ENCODE measurements around the gene TMEM178B. TPM values are rescaled to one million over a fixed set of nuclear protein-coding genes. Genes with fewer than 3 reads are reported as not detected.

Gene TMEM178B
- total RNA-seq, 1 experiment from 2014 or later: not detected

DNA sequence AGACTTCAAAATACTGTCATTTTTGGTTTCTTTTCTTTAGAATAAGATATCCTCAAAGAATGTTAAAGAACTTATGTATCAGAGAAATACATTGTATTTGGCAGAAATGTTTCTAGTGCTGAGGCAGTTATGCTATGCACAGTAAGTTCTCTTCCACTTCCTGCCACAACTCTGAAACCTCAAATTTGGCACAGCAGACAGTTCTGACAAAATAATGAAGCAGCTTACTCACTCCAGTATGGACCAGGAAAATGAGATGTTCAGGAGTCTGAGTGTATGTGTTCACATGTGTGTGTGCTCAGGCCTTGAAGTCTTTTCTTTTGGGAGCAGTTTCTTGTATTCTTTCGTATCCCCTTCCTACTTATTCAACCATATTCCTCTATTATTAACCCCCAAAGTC is 280.4 kb downstream of the TMEM178B start:
- no TSS peak for BruUV-seq (replicated peaks)
- Mint-ChIP-seq H3K27me3 (ENCODE audit: insufficient read depth, unreplicated experiment) (no peaks in the 10 kb centered on the region), H3K9me3 (ENCODE audit: unreplicated experiment) (peaks cover 7% of the 10 kb centered on the region), H3K4me1 (ENCODE audit: insufficient read depth, unreplicated experiment) (peaks cover 25% of the 10 kb centered on the region), H3K36me3 (ENCODE audit: insufficient read depth, unreplicated experiment) (no peaks in the 10 kb centered on the region), H3K4me3 (ENCODE audit: unreplicated experiment) (no peak overlapping the region), H3K27ac (ENCODE audit: low read depth, unreplicated experiment) (peak overlapping the region; percentile 40)
- CTCF ChIA-PET: no interaction called here
- POLR2A ChIA-PET: no interaction called here
- TF ChIP-seq, protein P1, sequence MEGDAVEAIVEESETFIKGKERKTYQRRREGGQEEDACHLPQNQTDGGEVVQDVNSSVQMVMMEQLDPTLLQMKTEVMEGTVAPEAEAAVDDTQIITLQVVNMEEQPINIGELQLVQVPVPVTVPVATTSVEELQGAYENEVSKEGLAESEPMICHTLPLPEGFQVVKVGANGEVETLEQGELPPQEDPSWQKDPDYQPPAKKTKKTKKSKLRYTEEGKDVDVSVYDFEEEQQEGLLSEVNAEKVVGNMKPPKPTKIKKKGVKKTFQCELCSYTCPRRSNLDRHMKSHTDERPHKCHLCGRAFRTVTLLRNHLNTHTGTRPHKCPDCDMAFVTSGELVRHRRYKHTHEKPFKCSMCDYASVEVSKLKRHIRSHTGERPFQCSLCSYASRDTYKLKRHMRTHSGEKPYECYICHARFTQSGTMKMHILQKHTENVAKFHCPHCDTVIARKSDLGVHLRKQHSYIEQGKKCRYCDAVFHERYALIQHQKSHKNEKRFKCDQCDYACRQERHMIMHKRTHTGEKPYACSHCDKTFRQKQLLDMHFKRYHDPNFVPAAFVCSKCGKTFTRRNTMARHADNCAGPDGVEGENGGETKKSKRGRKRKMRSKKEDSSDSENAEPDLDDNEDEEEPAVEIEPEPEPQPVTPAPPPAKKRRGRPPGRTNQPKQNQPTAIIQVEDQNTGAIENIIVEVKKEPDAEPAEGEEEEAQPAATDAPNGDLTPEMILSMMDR (IDR thresholded peaks at IDR 0.05; ENCODE audit: unreplicated experiment): no peak
- peak; percentile 55 for DNase-seq (ENCODE audit: unreplicated experiment)
- intact Hi-C loops (cut with micrococcal nuclease): no loop called here

DNA sequence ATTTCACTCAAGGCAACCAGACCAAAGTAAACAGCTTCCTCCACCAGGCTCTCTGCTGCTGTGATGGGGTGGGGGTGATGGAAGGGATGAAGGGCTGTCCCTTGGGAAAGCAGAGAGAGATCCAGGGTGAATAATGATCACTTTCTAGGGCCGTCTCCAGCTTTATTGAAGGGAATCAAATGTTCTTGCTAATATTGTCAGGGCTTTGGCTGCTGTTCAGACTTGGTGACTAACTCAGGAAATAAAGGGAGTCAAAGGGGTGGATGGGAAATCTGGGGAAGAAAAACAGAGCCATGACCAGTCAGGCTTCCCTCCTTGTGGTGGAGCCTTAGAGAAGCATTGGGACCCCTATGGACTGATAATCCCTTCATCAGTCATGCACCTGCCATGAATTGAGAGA is 281.2 kb downstream of the TMEM178B start:
- no TSS peak for BruUV-seq (replicated peaks)

DNA sequence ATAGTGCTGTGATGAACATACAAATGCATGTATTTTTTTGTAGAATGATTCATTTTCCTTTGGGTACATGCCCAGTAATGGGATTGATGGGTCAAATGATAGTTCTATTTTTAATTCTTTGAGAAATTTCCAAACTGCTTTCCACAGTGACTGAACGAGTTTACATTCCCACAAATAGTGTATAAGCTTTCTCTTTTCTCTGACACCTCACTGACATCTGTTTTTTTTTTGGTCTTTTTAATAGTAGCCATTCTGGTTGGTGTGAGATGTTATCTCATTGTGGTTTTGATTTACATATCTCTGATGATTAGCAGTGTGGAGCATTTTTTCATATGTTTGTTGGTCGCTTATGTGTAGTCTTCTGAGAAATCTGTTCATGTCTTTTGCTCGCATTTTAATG is 282.3 kb downstream of the TMEM178B start:
- intact Hi-C loops (cut with micrococcal nuclease): no loop called here
- H3K36me3 Mint-ChIP-seq (ENCODE audit: insufficient read depth, unreplicated experiment): no peaks in the 10 kb centered on the region
- no peak overlapping the region for H3K27ac Mint-ChIP-seq (ENCODE audit: low read depth, unreplicated experiment)
- H3K27me3 Mint-ChIP-seq (ENCODE audit: insufficient read depth, unreplicated experiment): no peaks in the 10 kb centered on the region
- POLR2A ChIA-PET: interaction anchor here (0.7 kb wide), 1 partner anchor 279 kb away, joined by 3 read pairs; no protein-coding TSS in a partner anchor
- DNase-seq (ENCODE audit: unreplicated experiment): peak; percentile 63
- no peak overlapping the region for H3K4me3 Mint-ChIP-seq (ENCODE audit: unreplicated experiment)
- H3K4me1 Mint-ChIP-seq (ENCODE audit: insufficient read depth, unreplicated experiment): peaks cover 25% of the 10 kb centered on the region
- CTCF ChIA-PET: interaction anchor here (0.6 kb wide), 3 partner anchors 165 to 230 kb away, joined by 3 to 4 read pairs (median 4); no protein-coding TSS in a partner anchor
- no TSS peak for BruUV-seq (replicated peaks)
- TF ChIP-seq, protein P1 (IDR thresholded peaks at IDR 0.05; ENCODE audit: unreplicated experiment): no peak
- peaks cover 7% of the 10 kb centered on the region for H3K9me3 Mint-ChIP-seq (ENCODE audit: unreplicated experiment)

More for the DNA sequence above, 281.2 kb downstream of the TMEM178B start:
- intact Hi-C loops (cut with micrococcal nuclease): no loop called here
- peak; percentile 73 for DNase-seq (ENCODE audit: unreplicated experiment)
- Mint-ChIP-seq H3K36me3 (ENCODE audit: insufficient read depth, unreplicated experiment) (no peaks in the 10 kb centered on the region), H3K9me3 (ENCODE audit: unreplicated experiment) (peaks cover 7% of the 10 kb centered on the region), H3K27ac (ENCODE audit: low read depth, unreplicated experiment) (peak overlapping the region; percentile 40), H3K4me1 (ENCODE audit: insufficient read depth, unreplicated experiment) (peaks cover 25% of the 10 kb centered on the region), H3K4me3 (ENCODE audit: unreplicated experiment) (no peak overlapping the region), H3K27me3 (ENCODE audit: insufficient read depth, unreplicated experiment) (no peaks in the 10 kb centered on the region)
- TF ChIP-seq, protein P1 (IDR thresholded peaks at IDR 0.05; ENCODE audit: unreplicated experiment): no peak
- CTCF ChIA-PET: interaction anchor here (0.9 kb wide), 1 partner anchor 313 kb away, joined by 7 read pairs; no protein-coding TSS in a partner anchor
- POLR2A ChIA-PET: interaction anchor here (0.7 kb wide), 1 partner anchor 168 kb away, joined by 3 read pairs; no protein-coding TSS in a partner anchor

DNA sequence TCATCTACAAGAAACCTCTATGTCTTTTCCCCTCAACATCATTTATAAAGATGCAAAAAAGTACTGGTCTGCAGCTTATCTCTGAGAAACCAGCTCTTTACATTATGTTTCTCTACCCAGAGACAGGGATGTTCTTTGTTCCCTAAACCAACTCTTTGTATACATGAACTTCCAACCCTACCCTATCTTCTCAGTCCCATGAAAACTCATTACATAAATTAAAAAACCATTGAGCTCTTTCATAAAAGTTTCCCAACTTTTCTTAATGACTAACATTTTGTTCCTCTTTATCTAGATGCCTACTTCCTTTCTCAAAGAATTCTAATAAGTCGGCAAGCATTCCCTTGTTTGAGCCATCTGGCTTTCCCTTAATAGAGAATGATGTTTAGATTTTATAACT is 284.5 kb downstream of the TMEM178B start:
- BruUV-seq (replicated peaks): no TSS peak
- H3K9me3 Mint-ChIP-seq (ENCODE audit: unreplicated experiment): no peaks in the 10 kb centered on the region
- H3K27me3 Mint-ChIP-seq (ENCODE audit: insufficient read depth, unreplicated experiment): no peaks in the 10 kb centered on the region
- DNase-seq (ENCODE audit: unreplicated experiment): no peak
- TF ChIP-seq, protein P1 (IDR thresholded peaks at IDR 0.05; ENCODE audit: unreplicated experiment): no peak
- ChIA-PET POLR2A (no interaction called here), CTCF (interaction anchor here (1.2 kb wide), 2 partner anchors 11 to 13 kb away, joined by 3 read pairs; no protein-coding TSS in a partner anchor)
- intact Hi-C loops (cut with micrococcal nuclease): no loop called here
- no peak overlapping the region for H3K4me3 Mint-ChIP-seq (ENCODE audit: unreplicated experiment)
- no peak overlapping the region for H3K27ac Mint-ChIP-seq (ENCODE audit: low read depth, unreplicated experiment)
- H3K4me1 Mint-ChIP-seq (ENCODE audit: insufficient read depth, unreplicated experiment): peaks cover 35% of the 10 kb centered on the region
- H3K36me3 Mint-ChIP-seq (ENCODE audit: insufficient read depth, unreplicated experiment): no peaks in the 10 kb centered on the region
